Measurements from ENCODE around the gene OR4S2. TPM values are rescaled to one million over a fixed set of nuclear protein-coding genes. Genes with fewer than 3 reads are reported as not detected.

OR4S2 gene
- polyA plus RNA-seq (ENCODE audit: insufficient read length), result not detected

GRCh38 chr11:55648027-55648426, at the start of gene OR4S2:
TSS of gene OR4S2 (plus strand) at chr11:55648327. CDS start at chr11:55650904, 2,577 bp downstream.
- no peak for DNase-seq

- no peak for DNase-seq
Measured at GRCh38 chr11:55607545-55607944, 40.6 kb upstream of the OR4S2 start, which contains the start of gene OR4C11. TSS of gene OR4C11 (minus strand) at chr11:55607645. CDS start at chr11:55604373, 3,272 bp downstream.

GRCh38 chr11:55624531-55624930, 23.6 kb upstream of the OR4S2 start:
- no peak for DNase-seq

GRCh38 chr11:55634813-55635212, 13.3 kb upstream of the OR4S2 start, which contains the start of gene OR4P4:
TSS of gene OR4P4 (plus strand) at chr11:55635113.
- DNase-seq, result no peak

GRCh38 chr11:55652560-55652959, 4.4 kb downstream of the OR4S2 start:
- DNase-seq, result no peak

- DNase-seq, result no peak
Measured at GRCh38 chr11:55655096-55655495, 7.0 kb downstream of the OR4S2 start.

GRCh38 chr11:55658031-55658573, 10.0 kb downstream of the OR4S2 start:
- no peak for DNase-seq

- no peak for DNase-seq
Measured at GRCh38 chr11:55658608-55659007, 10.5 kb downstream of the OR4S2 start.

GRCh38 chr11:55661901-55662300, 13.8 kb downstream of the OR4S2 start, which contains the start of gene OR4C6:
TSS of gene OR4C6 (plus strand) at chr11:55662201. CDS start at chr11:55665167, 2,966 bp downstream.
- no peak for DNase-seq

- DNase-seq, result no peak
Measured at GRCh38 chr11:55669376-55669775, 21.2 kb downstream of the OR4S2 start.

- DNase-seq, result no peak
Measured at GRCh38 chr11:55673860-55674259, 25.7 kb downstream of the OR4S2 start.

- DNase-seq, result no peak
Measured at GRCh38 chr11:55697817-55698216, 49.7 kb downstream of the OR4S2 start.

GRCh38 chr11:55701429-55701828, 53.3 kb downstream of the OR4S2 start:
- no peak for DNase-seq

Other genes with a start within 250 kb of the OR4S2 start
- gene OR4C15, start 93.9 kb upstream of the OR4S2 start, polyA plus RNA-seq (ENCODE audit: insufficient read length), result not detected
- not detected for gene OR4C16, start 76.2 kb upstream of the OR4S2 start, polyA plus RNA-seq (ENCODE audit: insufficient read length)
- gene OR4C11, start 40.7 kb upstream of the OR4S2 start, polyA plus RNA-seq (ENCODE audit: insufficient read length), result not detected
- gene OR4P4, start 13.2 kb upstream of the OR4S2 start, polyA plus RNA-seq (ENCODE audit: insufficient read length), result 0.15 TPM
- not detected for gene OR4C6, start 13.9 kb downstream of the OR4S2 start, polyA plus RNA-seq (ENCODE audit: insufficient read length)
- gene OR5D13, start 125.1 kb downstream of the OR4S2 start, polyA plus RNA-seq (ENCODE audit: insufficient read length), result not detected
- not detected for gene OR5D14, start 147.2 kb downstream of the OR4S2 start, polyA plus RNA-seq (ENCODE audit: insufficient read length)
- not detected for gene OR5L1, start 163.0 kb downstream of the OR4S2 start, polyA plus RNA-seq (ENCODE audit: insufficient read length)
- gene OR5D18, start 171.3 kb downstream of the OR4S2 start, polyA plus RNA-seq (ENCODE audit: insufficient read length), result not detected
- gene OR5L2, start 178.9 kb downstream of the OR4S2 start, polyA plus RNA-seq (ENCODE audit: insufficient read length), result not detected
- gene OR5D16, start 190.4 kb downstream of the OR4S2 start, polyA plus RNA-seq (ENCODE audit: insufficient read length), result not detected
- not detected for gene TRIM51, start 235.0 kb downstream of the OR4S2 start, polyA plus RNA-seq (ENCODE audit: insufficient read length)

Data from hindlimb muscle (tissue), 1 donor.